ENCODE data around the gene SPTBN5. TPM values are rescaled to one million over a fixed set of nuclear protein-coding genes. Genes with fewer than 3 reads are reported as not detected.

The SPTBN5 gene
- total RNA-seq, 4 donors from 2014 or later, result 0.17 to 1.2 (median 0.68) TPM

DNA sequence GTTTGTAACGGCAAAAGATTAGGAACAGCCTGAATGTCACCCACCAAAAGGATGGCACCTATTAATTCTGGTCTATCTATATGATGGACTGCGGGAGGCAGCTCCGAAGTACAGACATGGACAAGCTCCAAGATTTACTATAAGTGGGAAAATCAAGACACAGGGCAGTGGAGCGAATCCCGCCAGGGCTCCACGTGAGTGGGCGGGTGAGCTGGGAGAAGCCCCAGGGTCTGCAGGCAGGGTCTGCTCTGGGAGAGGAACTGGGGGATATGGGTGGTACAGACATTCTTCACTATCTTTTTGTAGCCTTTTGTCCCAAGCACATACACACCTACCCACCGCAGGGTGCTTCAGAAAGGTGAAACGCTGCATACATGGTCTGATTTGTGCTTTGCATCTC, 38.2 kb upstream of the SPTBN5 start:
- no peaks in the 10 kb centered on the region for H3K36me3 ChIP-seq
- TF ChIP-seq POLR2AphosphoS5 (IDR thresholded peaks at IDR 0.05) (no peak), POLR2A (IDR thresholded peaks at IDR 0.05; ENCODE audit: low read depth) (no peak), EP300 (IDR thresholded peaks at IDR 0.05) (no peak)
- TF ChIP-seq, protein P1, sequence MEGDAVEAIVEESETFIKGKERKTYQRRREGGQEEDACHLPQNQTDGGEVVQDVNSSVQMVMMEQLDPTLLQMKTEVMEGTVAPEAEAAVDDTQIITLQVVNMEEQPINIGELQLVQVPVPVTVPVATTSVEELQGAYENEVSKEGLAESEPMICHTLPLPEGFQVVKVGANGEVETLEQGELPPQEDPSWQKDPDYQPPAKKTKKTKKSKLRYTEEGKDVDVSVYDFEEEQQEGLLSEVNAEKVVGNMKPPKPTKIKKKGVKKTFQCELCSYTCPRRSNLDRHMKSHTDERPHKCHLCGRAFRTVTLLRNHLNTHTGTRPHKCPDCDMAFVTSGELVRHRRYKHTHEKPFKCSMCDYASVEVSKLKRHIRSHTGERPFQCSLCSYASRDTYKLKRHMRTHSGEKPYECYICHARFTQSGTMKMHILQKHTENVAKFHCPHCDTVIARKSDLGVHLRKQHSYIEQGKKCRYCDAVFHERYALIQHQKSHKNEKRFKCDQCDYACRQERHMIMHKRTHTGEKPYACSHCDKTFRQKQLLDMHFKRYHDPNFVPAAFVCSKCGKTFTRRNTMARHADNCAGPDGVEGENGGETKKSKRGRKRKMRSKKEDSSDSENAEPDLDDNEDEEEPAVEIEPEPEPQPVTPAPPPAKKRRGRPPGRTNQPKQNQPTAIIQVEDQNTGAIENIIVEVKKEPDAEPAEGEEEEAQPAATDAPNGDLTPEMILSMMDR (IDR thresholded peaks at IDR 0.05), result no peak
- H3K27ac ChIP-seq (replicated peaks in 1 of 4), result peak overlapping the region in 1 of 4 donors; percentile 75
- H3K4me1 ChIP-seq, result peaks cover 79 to 94% (median 86%) of the 10 kb centered on the region in 4 donors
- WGBS, result 92% methylated on average over 9 of the region's 9 CpGs
- no peaks in the 10 kb centered on the region for H3K27me3 ChIP-seq
- no peak overlapping the region for H3K4me3 ChIP-seq
- DNase-seq (ENCODE audit: extremely low spot score), result no peak
- intact Hi-C loops (cut with DNase I), result no loop called here
- H3K9me3 ChIP-seq, result no peaks in the 10 kb centered on the region

DNA sequence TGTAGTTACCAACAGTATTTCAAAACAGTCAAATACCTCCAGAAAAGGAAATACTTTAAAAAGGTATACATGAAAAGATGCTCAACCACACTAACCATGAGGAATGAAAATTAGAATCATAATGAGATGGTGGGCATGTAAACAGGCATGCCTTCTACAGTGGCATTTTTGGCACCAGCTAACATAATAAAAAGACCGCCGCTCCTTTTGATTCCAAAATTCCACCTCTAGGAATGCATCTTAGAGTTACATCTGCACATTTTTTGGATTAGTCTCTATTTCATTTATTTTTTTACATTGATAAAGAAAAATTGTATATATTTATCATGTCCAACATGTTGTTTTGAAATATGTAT, 37.0 kb upstream of the SPTBN5 start:
- 89% methylated on average over 2 of the region's 2 CpGs for WGBS

DNA sequence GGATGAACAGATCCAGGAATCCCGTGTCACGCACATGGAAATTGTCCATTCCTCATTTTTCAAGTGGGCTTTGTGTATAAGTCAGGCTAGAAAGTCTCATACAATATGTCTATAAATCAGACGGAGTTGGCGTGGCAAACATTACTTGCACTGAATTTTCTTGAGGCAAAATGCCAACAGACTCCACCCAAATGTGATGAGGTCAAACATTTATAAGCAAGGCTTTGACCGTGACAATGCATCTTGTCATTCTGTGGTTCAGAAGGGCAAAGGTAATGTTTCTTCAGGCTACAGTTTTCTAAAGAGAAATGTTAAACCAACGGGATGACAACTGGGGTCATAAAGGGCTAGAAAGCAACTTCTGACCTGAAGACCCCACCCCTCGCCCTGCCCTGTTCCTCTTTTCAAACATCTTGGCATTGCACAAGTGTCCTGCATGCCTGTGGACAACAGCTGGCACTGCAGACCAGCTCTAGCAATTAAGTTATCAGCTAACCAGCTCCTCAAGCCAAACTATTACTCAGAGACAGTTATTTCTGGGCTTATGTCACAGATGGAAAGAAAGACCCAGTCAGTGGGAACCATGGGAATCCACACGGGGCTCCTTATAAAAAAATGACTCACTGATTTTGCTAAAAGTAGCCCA, 36.5 kb upstream of the SPTBN5 start:
- Histone ChIP-seq H3K4me1 (peaks cover 80 to 99% (median 90%) of the 10 kb centered on the region in 4 donors), H3K4me3 (no peak overlapping the region), H3K9me3 (no peaks in the 10 kb centered on the region), H3K27me3 (no peaks in the 10 kb centered on the region), H3K27ac (replicated peaks in 1 of 4) (peak overlapping the region; percentile 62 to 74 (median 66)), H3K36me3 (no peaks in the 10 kb centered on the region)
- intact Hi-C loops (cut with DNase I), result no loop called here
- WGBS, result 50% methylated on average over 8 of the region's 8 CpGs
- DNase-seq (ENCODE audit: extremely low spot score), result no peak
- TF ChIP-seq, protein P1 (IDR thresholded peaks at IDR 0.05), result peak; percentile 13 to 29 (median 18)
- TF ChIP-seq EP300 (IDR thresholded peaks at IDR 0.05), result no peak

More for the DNA sequence above, 37.0 kb upstream of the SPTBN5 start:
- intact Hi-C loops (cut with DNase I), result no loop called here
- H3K27ac ChIP-seq (replicated peaks in 1 of 4), result peak overlapping the region; percentile 62 to 74 (median 66)
- no peaks in the 10 kb centered on the region for H3K36me3 ChIP-seq
- DNase-seq (ENCODE audit: extremely low spot score), result no peak
- H3K4me1 ChIP-seq, result peaks cover 83 to 99% (median 90%) of the 10 kb centered on the region in 4 donors
- H3K9me3 ChIP-seq, result no peaks in the 10 kb centered on the region
- no peak overlapping the region for H3K4me3 ChIP-seq
- no peaks in the 10 kb centered on the region for H3K27me3 ChIP-seq
- no peak for TF ChIP-seq EP300 (IDR thresholded peaks at IDR 0.05)
- no peak for TF ChIP-seq POLR2A (IDR thresholded peaks at IDR 0.05; ENCODE audit: low read depth)
- TF ChIP-seq POLR2AphosphoS5 (IDR thresholded peaks at IDR 0.05), result no peak
- TF ChIP-seq, protein P1 (IDR thresholded peaks at IDR 0.05), result no peak

DNA sequence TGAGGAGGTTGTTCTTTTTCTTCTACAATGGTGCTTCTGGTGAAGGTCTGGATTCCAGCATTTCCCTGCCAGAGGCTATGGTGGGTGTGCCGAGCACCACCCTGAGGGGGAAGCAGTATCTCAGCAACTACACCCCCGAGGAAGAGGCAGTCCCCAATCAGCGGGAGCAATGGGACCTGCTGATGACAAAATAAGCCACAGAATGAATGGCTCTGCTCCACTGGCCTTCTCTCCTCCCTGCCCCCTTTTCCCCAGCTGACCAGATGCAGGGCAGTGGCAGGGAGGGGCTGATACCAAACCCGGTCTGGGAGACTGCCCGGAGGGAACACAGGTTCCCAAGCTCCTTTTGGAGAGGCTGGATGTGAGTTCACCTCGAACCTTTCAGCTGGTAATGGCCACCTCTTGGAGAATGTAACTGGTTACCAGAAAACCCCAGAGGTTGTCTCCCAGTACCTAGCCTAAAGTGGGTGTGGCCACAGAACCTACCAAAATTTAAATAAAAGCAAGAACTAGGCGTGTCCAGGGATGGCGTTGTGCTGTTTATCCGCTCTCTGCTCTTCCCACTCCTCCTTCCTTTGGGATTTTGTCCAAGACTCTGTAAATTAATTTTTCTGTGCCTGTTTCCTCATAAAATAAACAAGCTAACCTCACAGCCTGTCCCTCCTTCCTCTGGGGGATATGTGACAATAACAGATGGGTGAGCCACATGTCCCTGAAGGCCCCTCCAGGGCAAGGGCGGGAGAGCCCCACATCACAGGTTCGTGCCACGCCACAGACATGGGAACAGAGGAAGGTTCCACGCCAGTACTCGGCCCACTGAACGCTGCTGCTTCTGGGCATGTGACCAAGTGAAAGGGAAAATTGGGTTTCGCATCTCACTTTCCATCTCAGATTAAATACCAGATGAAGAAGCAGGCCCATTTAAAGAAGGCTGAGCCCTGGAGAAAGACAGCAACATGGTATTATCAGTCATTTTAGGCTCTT, 35.1 kb upstream of the SPTBN5 start:
- no peaks in the 10 kb centered on the region for H3K9me3 ChIP-seq
- peaks cover 0 to 10% (median 3%) of the 10 kb centered on the region in 4 donors for H3K36me3 ChIP-seq
- H3K4me3 ChIP-seq, result no peak overlapping the region
- TF ChIP-seq POLR2AphosphoS5 (IDR thresholded peaks at IDR 0.05) (peak; percentile 5 to 29), POLR2A (IDR thresholded peaks at IDR 0.05; ENCODE audit: low read depth) (no peak)
- 52% methylated on average over 14 of the region's 16 CpGs for WGBS
- intact Hi-C loops (cut with DNase I), result loop anchor here (5.0 kb wide), 1 partner anchor 43 kb away; the partner anchor contains the start of gene EHD4
- DNase-seq (ENCODE audit: extremely low spot score), result no peak
- H3K27ac ChIP-seq (replicated peaks in 1 of 4), result peak overlapping the region; percentile 62 to 74 (median 66)
- H3K4me1 ChIP-seq, result peaks cover 66 to 95% (median 82%) of the 10 kb centered on the region in 4 donors
- H3K27me3 ChIP-seq, result no peaks in the 10 kb centered on the region

DNA sequence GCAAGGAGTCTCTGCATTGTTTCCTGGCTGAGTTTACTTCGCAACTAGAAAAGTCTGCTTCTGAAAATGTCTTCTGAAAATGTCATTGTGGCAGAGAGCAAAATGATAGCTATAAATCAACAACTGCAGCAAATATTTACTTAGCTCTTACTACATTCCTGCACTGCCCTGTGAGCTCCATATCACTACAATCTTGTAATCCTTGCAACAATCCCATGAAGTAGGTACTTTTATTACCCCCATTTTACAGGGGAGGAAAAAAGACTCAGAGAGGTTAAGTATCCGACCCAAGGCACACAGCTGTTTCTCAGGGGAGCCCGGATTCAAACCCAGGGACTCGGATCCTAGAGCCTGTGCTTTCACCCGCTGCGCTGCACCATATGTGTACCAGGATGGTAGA, 34.2 kb upstream of the SPTBN5 start:
- H3K36me3 ChIP-seq, result peaks cover 0 to 11% (median 4%) of the 10 kb centered on the region in 4 donors
- intact Hi-C loops (cut with DNase I), result loop anchor here (5.0 kb wide), 1 partner anchor 44 kb away; the partner anchor contains the start of gene EHD4
- WGBS, result 90% methylated on average over 6 of the region's 6 CpGs
- no peaks in the 10 kb centered on the region for H3K9me3 ChIP-seq
- no peak for DNase-seq (ENCODE audit: extremely low spot score)
- no peaks in the 10 kb centered on the region for H3K27me3 ChIP-seq
- peaks cover 57 to 94% (median 75%) of the 10 kb centered on the region in 4 donors for H3K4me1 ChIP-seq
- no peak overlapping the region for H3K4me3 ChIP-seq
- peak overlapping the region in 2 of 4 donors; percentile 32 to 62 for H3K27ac ChIP-seq (replicated peaks in 1 of 4)
- TF ChIP-seq, protein P1 (IDR thresholded peaks at IDR 0.05), result no peak
- TF ChIP-seq POLR2A (IDR thresholded peaks at IDR 0.05; ENCODE audit: low read depth), result no peak
- no peak for TF ChIP-seq EP300 (IDR thresholded peaks at IDR 0.05)
- TF ChIP-seq POLR2AphosphoS5 (IDR thresholded peaks at IDR 0.05), result no peak

Measured in esophagus muscularis mucosa (tissue), 4 donors.